GM18511 (cell line): Measurements from ENCODE around the gene LRRC53.

Experiments
- ATAC-seq: cut with Tn5 transposase; IDR thresholded peaks from one replicate; pipeline ENCODE4 v1.9.1; 2021; ENCODE audit warnings: mild to moderate bottlenecking, moderate library complexity; ENCODE audit not compliant: unreplicated experiment

LRRC53 gene

GRCh38 chr1:74512170-74512915 is at the start of gene LRRC53:
Gene LRRC53 (minus strand): TSS chr1:74512611. CDS start chr1:74483349, 29,262 bp downstream.
- ATAC-seq: no peak

GRCh38 chr1:74549932-74550331 is 37.5 kb upstream of the LRRC53 start:
- no peak for ATAC-seq

- no peak for ATAC-seq
These were observed 36.7 kb upstream of the LRRC53 start for GRCh38 chr1:74548961-74549750.

GRCh38 chr1:74545821-74546220 is 33.4 kb upstream of the LRRC53 start:
- no peak for ATAC-seq

- no peak for ATAC-seq
These were observed 21.8 kb upstream of the LRRC53 start for GRCh38 chr1:74534241-74534640.

GRCh38 chr1:74531796-74532195 is 19.4 kb upstream of the LRRC53 start:
- ATAC-seq: no peak

GRCh38 chr1:74530892-74531291 is 18.5 kb upstream of the LRRC53 start:
- ATAC-seq: no peak

- no peak for ATAC-seq
These were observed 15.7 kb upstream of the LRRC53 start for GRCh38 chr1:74528123-74528522.

GRCh38 chr1:74526708-74527107 is 14.3 kb upstream of the LRRC53 start:
- no peak for ATAC-seq

- no peak for ATAC-seq
These were observed 11.6 kb upstream of the LRRC53 start for GRCh38 chr1:74523873-74524480.

- ATAC-seq: no peak
These were observed 9.7 kb upstream of the LRRC53 start for GRCh38 chr1:74522148-74522547.

GRCh38 chr1:74517599-74518051 is 5.2 kb upstream of the LRRC53 start:
- peak; percentile 91 for ATAC-seq

GRCh38 chr1:74513411-74514300 is 1.2 kb upstream of the LRRC53 start:
- no peak for ATAC-seq

GRCh38 chr1:74508449-74508848 is 4.0 kb downstream of the LRRC53 start:
- ATAC-seq: no peak

- ATAC-seq: no peak
These were observed 6.3 kb downstream of the LRRC53 start for GRCh38 chr1:74505928-74506710.

GRCh38 chr1:74504933-74505512 is 7.4 kb downstream of the LRRC53 start:
- ATAC-seq: no peak

GRCh38 chr1:74504125-74504932 is 8.1 kb downstream of the LRRC53 start:
- peak; percentile 89 for ATAC-seq

GRCh38 chr1:74502858-74503257 is 9.6 kb downstream of the LRRC53 start:
- ATAC-seq: peak; percentile 43

- ATAC-seq: peak; percentile 41
These were observed 10.0 kb downstream of the LRRC53 start for GRCh38 chr1:74502432-74502831.
